ENCODE measurements around the gene MIAT. TPM values are rescaled to one million over a fixed set of nuclear protein-coding genes. Genes with fewer than 3 reads are reported as not detected.
"Not testable (repeated sequence)": the region's sequence is repeated elsewhere in the genome, so short reads cannot be mapped to it uniquely, and the experiment has no call there.

The MIAT gene
- total RNA-seq, 4 donors from 2014 or later, result 0.72 to 7.6 (median 1.1) TPM

DNA sequence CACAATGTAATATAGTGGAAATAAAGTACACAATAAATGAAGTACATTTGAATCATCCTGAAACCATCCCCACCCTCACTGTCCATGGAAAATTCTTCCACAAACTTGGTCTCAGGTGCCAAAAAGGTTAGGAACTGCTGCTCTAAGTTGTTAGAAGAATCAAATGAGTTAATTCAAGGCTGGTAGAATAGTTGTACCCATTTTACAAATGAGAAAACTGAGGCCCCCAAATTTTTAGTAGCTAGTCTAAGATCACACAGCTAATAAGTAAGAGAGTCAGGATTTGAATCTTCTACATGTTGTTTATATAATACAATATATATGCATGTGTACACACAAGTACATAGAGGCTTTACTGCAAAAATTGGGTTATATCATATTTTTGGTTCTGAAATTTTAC, 43.1 kb downstream of the MIAT start:
- no peak for TF ChIP-seq POLR2A (IDR thresholded peaks at IDR 0.05)
- Histone ChIP-seq H3K9me3 (no peaks in the 10 kb centered on the region), H3K36me3 (peaks cover 28% of the 10 kb centered on the region), H3K4me3 (no peak overlapping the region), H3K27ac (no peak overlapping the region), H3K4me1 (no peaks in the 10 kb centered on the region), H3K27me3 (no peaks in the 10 kb centered on the region)
- no peak for DNase-seq (ENCODE audit: low spot score in 2 of 2)

DNA sequence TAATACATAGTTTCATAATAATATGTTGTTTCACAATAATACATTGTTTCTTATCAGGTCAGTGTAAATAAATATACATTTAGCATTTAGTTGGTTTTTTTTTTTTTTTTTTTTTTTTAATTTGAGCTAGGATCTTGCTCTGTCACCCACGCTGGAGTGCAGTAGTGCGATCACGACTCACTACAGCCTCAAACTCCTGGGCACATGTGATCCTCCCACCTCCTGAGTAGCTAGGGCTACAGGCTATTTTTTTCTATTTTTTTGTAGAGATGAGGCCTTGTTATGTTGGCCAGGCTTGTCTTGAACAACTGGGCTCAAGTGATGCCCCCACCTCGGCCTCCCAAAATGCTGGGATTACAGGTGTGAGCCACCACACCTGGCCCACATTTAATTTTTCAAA, 43.5 kb downstream of the MIAT start:
- no peak overlapping the region for H3K4me3 ChIP-seq
- 93% methylated on average over 4 of the region's 4 CpGs for WGBS
- H3K27ac ChIP-seq, result no peak overlapping the region
- peaks cover 24% of the 10 kb centered on the region for H3K36me3 ChIP-seq
- H3K4me1 ChIP-seq, result no peaks in the 10 kb centered on the region
- TF ChIP-seq, protein P1, sequence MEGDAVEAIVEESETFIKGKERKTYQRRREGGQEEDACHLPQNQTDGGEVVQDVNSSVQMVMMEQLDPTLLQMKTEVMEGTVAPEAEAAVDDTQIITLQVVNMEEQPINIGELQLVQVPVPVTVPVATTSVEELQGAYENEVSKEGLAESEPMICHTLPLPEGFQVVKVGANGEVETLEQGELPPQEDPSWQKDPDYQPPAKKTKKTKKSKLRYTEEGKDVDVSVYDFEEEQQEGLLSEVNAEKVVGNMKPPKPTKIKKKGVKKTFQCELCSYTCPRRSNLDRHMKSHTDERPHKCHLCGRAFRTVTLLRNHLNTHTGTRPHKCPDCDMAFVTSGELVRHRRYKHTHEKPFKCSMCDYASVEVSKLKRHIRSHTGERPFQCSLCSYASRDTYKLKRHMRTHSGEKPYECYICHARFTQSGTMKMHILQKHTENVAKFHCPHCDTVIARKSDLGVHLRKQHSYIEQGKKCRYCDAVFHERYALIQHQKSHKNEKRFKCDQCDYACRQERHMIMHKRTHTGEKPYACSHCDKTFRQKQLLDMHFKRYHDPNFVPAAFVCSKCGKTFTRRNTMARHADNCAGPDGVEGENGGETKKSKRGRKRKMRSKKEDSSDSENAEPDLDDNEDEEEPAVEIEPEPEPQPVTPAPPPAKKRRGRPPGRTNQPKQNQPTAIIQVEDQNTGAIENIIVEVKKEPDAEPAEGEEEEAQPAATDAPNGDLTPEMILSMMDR (IDR thresholded peaks at IDR 0.05), result no peak
- no peak for TF ChIP-seq POLR2A (IDR thresholded peaks at IDR 0.05)
- no peak for TF ChIP-seq EP300 (IDR thresholded peaks at IDR 0.05)
- TF ChIP-seq POLR2AphosphoS5 (IDR thresholded peaks at IDR 0.05), result no peak
- no peaks in the 10 kb centered on the region for H3K27me3 ChIP-seq
- no peak for DNase-seq (ENCODE audit: low spot score in 2 of 2)
- no peaks in the 10 kb centered on the region for H3K9me3 ChIP-seq

DNA sequence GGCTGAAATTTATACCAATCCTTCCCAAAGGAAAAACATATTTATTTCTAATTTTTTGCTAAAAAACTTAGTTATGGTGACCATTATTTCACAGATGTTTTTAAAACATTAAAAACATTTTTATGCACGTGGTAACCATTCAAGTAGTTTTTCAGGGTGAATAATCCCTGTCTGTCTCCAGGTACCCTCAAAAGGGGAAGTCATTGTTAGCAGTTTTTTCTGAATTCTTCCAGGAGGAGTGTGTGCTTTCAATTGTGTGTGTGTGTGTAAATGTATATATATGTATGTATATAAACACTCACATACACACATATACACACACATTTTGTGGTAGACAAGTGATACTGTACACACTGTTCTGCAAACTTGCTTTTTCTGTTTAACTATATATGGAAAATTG, 43.9 kb downstream of the MIAT start:
- no peak overlapping the region for H3K27ac ChIP-seq
- TF ChIP-seq POLR2AphosphoS5 (IDR thresholded peaks at IDR 0.05), result no peak
- WGBS, result 79% methylated on average over 1 of the region's 1 CpG
- no peaks in the 10 kb centered on the region for H3K9me3 ChIP-seq
- peaks cover 22% of the 10 kb centered on the region for H3K36me3 ChIP-seq
- no peak for DNase-seq (ENCODE audit: low spot score in 2 of 2)
- no peaks in the 10 kb centered on the region for H3K4me1 ChIP-seq
- no peak overlapping the region for H3K4me3 ChIP-seq
- no peaks in the 10 kb centered on the region for H3K27me3 ChIP-seq

DNA sequence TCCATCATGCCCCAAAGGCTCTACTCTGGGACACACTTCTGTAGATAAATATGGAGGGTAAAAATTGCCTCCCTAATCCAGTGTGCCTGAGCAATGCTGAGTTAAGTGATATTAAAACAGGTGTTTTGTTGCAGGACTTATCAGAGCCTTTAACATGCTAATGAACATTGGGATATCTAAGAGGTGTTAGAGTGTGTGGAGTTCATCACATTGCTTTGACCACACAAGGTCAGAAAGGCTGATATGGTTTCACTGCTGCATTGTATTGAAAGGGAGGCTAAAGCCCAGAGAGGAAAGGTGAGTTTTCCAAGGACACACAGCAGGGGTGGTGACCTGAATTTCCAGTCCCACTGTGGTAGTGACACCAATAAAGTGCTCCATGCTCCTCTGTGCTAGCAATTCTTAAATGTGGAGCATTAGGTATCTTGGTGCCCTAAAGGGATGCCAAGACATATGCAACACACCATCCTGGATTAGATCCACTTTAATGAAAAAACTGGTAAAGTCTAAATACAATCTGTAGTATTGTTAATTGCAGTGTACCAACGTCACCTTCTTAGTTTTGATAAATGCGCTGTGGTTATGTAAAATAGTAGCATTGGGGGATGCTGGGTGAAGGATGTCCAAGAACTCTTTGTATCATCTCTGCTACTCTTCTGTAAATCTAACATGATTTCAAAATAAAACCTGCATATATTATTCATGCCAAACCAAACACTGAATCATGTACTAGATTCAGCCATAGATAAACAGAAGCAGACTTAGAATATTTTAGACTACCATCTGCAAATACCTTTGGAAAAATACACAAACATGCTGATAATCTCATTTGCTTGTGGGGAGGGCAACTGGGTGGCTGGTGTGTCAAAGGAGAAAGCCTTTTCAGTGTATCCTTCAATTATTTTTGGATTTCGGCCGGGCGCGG, 45.8 kb downstream of the MIAT start:
- Histone ChIP-seq H3K4me1 (no peaks in the 10 kb centered on the region), H3K27ac (no peak overlapping the region), H3K4me3 (no peak overlapping the region), H3K36me3 (peaks cover 19% of the 10 kb centered on the region), H3K27me3 (no peaks in the 10 kb centered on the region), H3K9me3 (no peaks in the 10 kb centered on the region)
- 97% methylated on average over 6 of the region's 6 CpGs for WGBS
- no peak for TF ChIP-seq POLR2A (IDR thresholded peaks at IDR 0.05)
- TF ChIP-seq POLR2AphosphoS5 (IDR thresholded peaks at IDR 0.05), result no peak
- no peak for TF ChIP-seq EP300 (IDR thresholded peaks at IDR 0.05)
- TF ChIP-seq, protein P1 (IDR thresholded peaks at IDR 0.05), result no peak
- no peak for DNase-seq (ENCODE audit: low spot score in 2 of 2)

DNA sequence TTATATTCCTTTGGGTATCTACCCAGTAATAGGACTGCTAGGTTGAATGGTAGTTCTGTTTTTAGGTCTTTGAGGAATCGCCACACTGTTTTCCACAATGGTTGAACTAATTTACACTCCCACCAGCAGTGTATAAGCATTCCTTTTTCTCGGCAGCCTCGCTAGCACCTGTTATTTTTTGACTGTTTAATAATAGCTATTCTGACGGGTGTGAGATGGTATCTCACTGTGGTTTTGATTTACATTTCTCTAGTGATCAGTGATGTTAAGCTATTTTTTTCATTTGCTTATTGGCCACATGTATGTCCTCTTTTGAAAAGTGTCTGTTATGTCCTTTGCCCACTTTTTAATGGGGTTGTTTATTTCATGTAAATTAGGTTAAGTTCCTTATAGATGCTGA, 48.0 kb downstream of the MIAT start:
- H3K4me1 ChIP-seq; H3K27me3 ChIP-seq; DNase-seq (ENCODE audit: low spot score in 2 of 2); H3K4me3 ChIP-seq; H3K9me3 ChIP-seq; H3K27ac ChIP-seq; H3K36me3 ChIP-seq: not testable (repeated sequence)
- WGBS, result 75% methylated on average over 4 of the region's 4 CpGs

DNA sequence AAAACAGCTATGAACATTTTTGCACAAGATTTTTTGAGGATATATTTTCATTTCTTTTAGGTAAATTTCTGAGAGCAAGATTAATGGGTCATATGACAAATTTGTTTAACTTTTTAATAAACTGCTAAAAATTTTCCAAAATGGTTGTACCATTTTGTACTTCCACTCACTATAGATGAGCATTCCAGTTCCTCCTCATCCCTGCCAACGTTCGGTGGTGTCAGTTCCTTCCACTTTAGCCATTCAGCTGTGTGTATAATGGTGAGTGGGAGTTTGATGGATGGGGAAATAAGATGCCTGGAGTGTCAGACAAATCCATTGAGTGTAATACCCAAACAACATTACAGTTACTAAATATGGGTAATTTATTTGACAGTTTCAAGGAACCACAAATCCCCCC, 49.7 kb downstream of the MIAT start:
- WGBS, result 97% methylated on average over 2 of the region's 2 CpGs
- no peaks in the 10 kb centered on the region for H3K9me3 ChIP-seq
- TF ChIP-seq EP300 (IDR thresholded peaks at IDR 0.05) (no peak), POLR2AphosphoS5 (IDR thresholded peaks at IDR 0.05) (no peak), POLR2A (IDR thresholded peaks at IDR 0.05) (no peak)
- TF ChIP-seq, protein P1 (IDR thresholded peaks at IDR 0.05), result no peak
- H3K36me3 ChIP-seq, result no peaks in the 10 kb centered on the region
- no peaks in the 10 kb centered on the region for H3K27me3 ChIP-seq
- H3K27ac ChIP-seq, result no peak overlapping the region
- no peak overlapping the region for H3K4me3 ChIP-seq
- DNase-seq (ENCODE audit: low spot score in 2 of 2), result no peak
- no peaks in the 10 kb centered on the region for H3K4me1 ChIP-seq

DNA sequence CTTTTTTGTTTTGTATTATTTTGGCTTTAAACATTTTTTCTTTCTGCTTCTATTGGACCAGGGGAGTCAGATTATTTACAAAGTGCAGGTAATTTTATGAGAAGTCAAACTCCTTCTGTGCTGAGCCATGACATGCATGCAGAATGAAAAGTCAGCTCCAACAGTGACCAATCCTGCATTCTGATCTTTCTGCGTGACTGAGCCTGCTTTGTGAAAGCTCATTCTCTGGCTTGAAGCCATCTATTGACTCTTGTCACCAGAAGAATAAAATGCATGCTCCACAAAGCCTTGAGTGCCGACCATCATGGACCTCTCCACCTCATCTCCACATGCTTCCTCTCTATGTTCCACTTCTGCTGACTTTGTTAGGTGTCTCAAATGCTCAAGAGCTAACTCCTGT, 50.2 kb downstream of the MIAT start:
- WGBS, result 93% methylated on average over 2 of the region's 2 CpGs
- H3K4me1 ChIP-seq, result no peaks in the 10 kb centered on the region
- no peak overlapping the region for H3K4me3 ChIP-seq
- H3K27ac ChIP-seq, result no peak overlapping the region
- H3K36me3 ChIP-seq, result no peaks in the 10 kb centered on the region
- TF ChIP-seq EP300 (IDR thresholded peaks at IDR 0.05), result no peak
- TF ChIP-seq, protein P1 (IDR thresholded peaks at IDR 0.05), result no peak
- no peaks in the 10 kb centered on the region for H3K9me3 ChIP-seq
- DNase-seq (ENCODE audit: low spot score in 2 of 2), result no peak
- no peaks in the 10 kb centered on the region for H3K27me3 ChIP-seq
